ENCODE measurements around the gene MTIF2.
"Not testable (repeated sequence)": the region's sequence is repeated elsewhere in the genome, so short reads cannot be mapped to it uniquely, and the experiment has no call there.

- not testable (repeated sequence) for TF ChIP-seq TCF7L2 (IDR thresholded peaks at IDR 0.05; ENCODE audit: low read depth, low read length); SIN3A (IDR thresholded peaks at IDR 0.05; ENCODE audit: borderline replicate concordance, insufficient read depth, low read depth, low read length); POLR2AphosphoS5 (IDR thresholded peaks at IDR 0.05; ENCODE audit: low read depth, low read length)
- TF ChIP-seq, protein P1, sequence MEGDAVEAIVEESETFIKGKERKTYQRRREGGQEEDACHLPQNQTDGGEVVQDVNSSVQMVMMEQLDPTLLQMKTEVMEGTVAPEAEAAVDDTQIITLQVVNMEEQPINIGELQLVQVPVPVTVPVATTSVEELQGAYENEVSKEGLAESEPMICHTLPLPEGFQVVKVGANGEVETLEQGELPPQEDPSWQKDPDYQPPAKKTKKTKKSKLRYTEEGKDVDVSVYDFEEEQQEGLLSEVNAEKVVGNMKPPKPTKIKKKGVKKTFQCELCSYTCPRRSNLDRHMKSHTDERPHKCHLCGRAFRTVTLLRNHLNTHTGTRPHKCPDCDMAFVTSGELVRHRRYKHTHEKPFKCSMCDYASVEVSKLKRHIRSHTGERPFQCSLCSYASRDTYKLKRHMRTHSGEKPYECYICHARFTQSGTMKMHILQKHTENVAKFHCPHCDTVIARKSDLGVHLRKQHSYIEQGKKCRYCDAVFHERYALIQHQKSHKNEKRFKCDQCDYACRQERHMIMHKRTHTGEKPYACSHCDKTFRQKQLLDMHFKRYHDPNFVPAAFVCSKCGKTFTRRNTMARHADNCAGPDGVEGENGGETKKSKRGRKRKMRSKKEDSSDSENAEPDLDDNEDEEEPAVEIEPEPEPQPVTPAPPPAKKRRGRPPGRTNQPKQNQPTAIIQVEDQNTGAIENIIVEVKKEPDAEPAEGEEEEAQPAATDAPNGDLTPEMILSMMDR (IDR thresholded peaks at IDR 0.05): not testable (repeated sequence)
Measured at GRCh38 chr2:55227437-55228225, 41.4 kb downstream of the MTIF2 start.
